Natural killer cell (primary cell): Measurements from ENCODE around the gene PSMB1. TPM values are rescaled to one million over a fixed set of nuclear protein-coding genes. Genes with fewer than 3 reads are reported as not detected.

Source experiments
- ATAC-seq, 3 donors: fragments of 150-1000 bp in 2 of 3; fragments of 200-7000 bp in 1 of 3; cut with Tn5 transposase; 1 replicate in 1 of 3; 2 replicates in 2 of 3; pipeline ENCODE4 v1.10.0; 2021; ENCODE audit warnings: mild to moderate bottlenecking in 2 of 3, moderate library complexity in 2 of 3
- DNase-seq, 2 donors: peaks; one replicate each; pipeline versions ENCODE4 v3.0.0 to v3.0.0-alpha.2; 2013 to 2021; ENCODE audit warnings: mixed read lengths in 1 of 2
- H3K27ac ChIP-seq: one replicate; pipeline ENCODE4 v1.5.1; 2013; ENCODE audit warnings: mild to moderate bottlenecking, low read length
- H3K27me3 ChIP-seq: one replicate; pipeline ENCODE4 v1.6.1; 2013; ENCODE audit warnings: low read length; ENCODE audit not compliant: control insufficient read depth, insufficient read depth
- H3K36me3 ChIP-seq: one replicate; pipeline ENCODE4 v1.6.1; 2013; ENCODE audit warnings: low read length; ENCODE audit not compliant: control insufficient read depth, insufficient read depth
- H3K4me1 ChIP-seq: one replicate; pipeline ENCODE4 v1.6.1; 2013; ENCODE audit warnings: low read length; ENCODE audit not compliant: control insufficient read depth, insufficient read depth
- H3K4me3 ChIP-seq: one replicate; pipeline ENCODE4 v1.5.1; 2013; ENCODE audit warnings: low read length
- H3K9me3 ChIP-seq: one replicate; pipeline ENCODE4 v1.6.1; 2013; ENCODE audit warnings: low read length; ENCODE audit not compliant: control insufficient read depth, insufficient read depth
- H3K27ac Mint-ChIP-seq, 2 donors: one replicate each; pipeline ENCODE4 v1.8.0; 2022; ENCODE audit warnings: mild to moderate bottlenecking in 2 of 2, mixed read lengths in 2 of 2, moderate library complexity in 1 of 2
- H3K27me3 Mint-ChIP-seq, 2 donors: one replicate each; pipeline ENCODE4 v1.8.0; 2022; ENCODE audit warnings: low read depth in 2 of 2, mixed read lengths in 2 of 2
- H3K36me3 Mint-ChIP-seq: one replicate; pipeline ENCODE4 v1.8.0; 2022; ENCODE audit warnings: mixed read lengths
- H3K4me1 Mint-ChIP-seq, 2 donors: one replicate each; pipeline ENCODE4 v1.8.0; 2022; ENCODE audit warnings: mixed read lengths in 2 of 2
- H3K4me3 Mint-ChIP-seq: one replicate; pipeline ENCODE4 v1.8.0; 2022; ENCODE audit warnings: mild to moderate bottlenecking, moderate library complexity, mixed read lengths
- H3K9me3 Mint-ChIP-seq, 2 donors: one replicate each; pipeline ENCODE4 v1.8.0; 2022; ENCODE audit warnings: mixed read lengths in 2 of 2
- WGBS: methylation state at CpG from one replicate; pipeline ENCODE4 v1.1.7; 2013; ENCODE audit warnings: missing lambda C conversion rate; ENCODE audit not compliant: insufficient coverage; 5-methylcytosine and 5-hydroxymethylcytosine counted together
- intact Hi-C: fragments of 100-400 bp; cut with micrococcal nuclease; formaldehyde crosslinking; loops from one replicate; pipeline ENCODE4 v1.14.2; 2022
- total RNA-seq, 4 donors: library from RNA; stranded (reverse); fragments of 120-200 nt in 1 of 4; gene quantifications; one replicate each; pipeline versions ENCODE4 v1.2.3 to v1.2.4, GENCODE V29; 2013 to 2022
- TF ChIP-seq, protein P1 (sequence below): fragments of 200-600 bp; IDR thresholded peaks from one replicate; pipeline ENCODE4 v1.8.0; 2022; ENCODE audit warnings: antibody characterized with exemption

Gene PSMB1
- total RNA-seq, 3 donors from 2014 or later (not counting 1 experiment from before 2014, with no cell fraction given), result 102 to 129 (median 103) TPM

GRCh38 chr6:170583756-170584180 lies 30.7 kb upstream of the PSMB1 start:
- 0% methylated on average over 11 of the region's 12 CpGs for WGBS
- Mint-ChIP-seq H3K36me3 (peaks cover 7% of the 10 kb centered on the region), H3K4me1 (peaks cover 37 to 38% of the 10 kb centered on the region in 2 donors), H3K27ac (peak overlapping the region; percentile 95 to 97), H3K27me3 (peaks cover 3 to 16% of the 10 kb centered on the region in 2 donors), H3K4me3 (peak overlapping the region; percentile 97), H3K9me3 (no peaks in the 10 kb centered on the region)
- H3K4me3 ChIP-seq, result peak overlapping the region; percentile 75
- TF ChIP-seq, protein P1, sequence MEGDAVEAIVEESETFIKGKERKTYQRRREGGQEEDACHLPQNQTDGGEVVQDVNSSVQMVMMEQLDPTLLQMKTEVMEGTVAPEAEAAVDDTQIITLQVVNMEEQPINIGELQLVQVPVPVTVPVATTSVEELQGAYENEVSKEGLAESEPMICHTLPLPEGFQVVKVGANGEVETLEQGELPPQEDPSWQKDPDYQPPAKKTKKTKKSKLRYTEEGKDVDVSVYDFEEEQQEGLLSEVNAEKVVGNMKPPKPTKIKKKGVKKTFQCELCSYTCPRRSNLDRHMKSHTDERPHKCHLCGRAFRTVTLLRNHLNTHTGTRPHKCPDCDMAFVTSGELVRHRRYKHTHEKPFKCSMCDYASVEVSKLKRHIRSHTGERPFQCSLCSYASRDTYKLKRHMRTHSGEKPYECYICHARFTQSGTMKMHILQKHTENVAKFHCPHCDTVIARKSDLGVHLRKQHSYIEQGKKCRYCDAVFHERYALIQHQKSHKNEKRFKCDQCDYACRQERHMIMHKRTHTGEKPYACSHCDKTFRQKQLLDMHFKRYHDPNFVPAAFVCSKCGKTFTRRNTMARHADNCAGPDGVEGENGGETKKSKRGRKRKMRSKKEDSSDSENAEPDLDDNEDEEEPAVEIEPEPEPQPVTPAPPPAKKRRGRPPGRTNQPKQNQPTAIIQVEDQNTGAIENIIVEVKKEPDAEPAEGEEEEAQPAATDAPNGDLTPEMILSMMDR, result no peak
- intact Hi-C loops, result loop anchor here (1.0 kb wide), 2 partner anchors 29 to 881 kb away; partner anchors contain the start of genes C6orf120, TBP and WDR27
- peaks cover 21% of the 10 kb centered on the region for H3K36me3 ChIP-seq
- peaks cover 13% of the 10 kb centered on the region for H3K4me1 ChIP-seq
- no peak for ATAC-seq
- H3K27me3 ChIP-seq, result no peaks in the 10 kb centered on the region
- peak overlapping the region; percentile 49 for H3K27ac ChIP-seq
- no peaks in the 10 kb centered on the region for H3K9me3 ChIP-seq
- DNase-seq, result no peak

- Mint-ChIP-seq H3K9me3 (no peaks in the 10 kb centered on the region), H3K27me3 (no peaks in the 10 kb centered on the region), H3K4me1 (peaks cover 24 to 27% of the 10 kb centered on the region in 2 donors), H3K27ac (peak overlapping the region; percentile 11 to 54), H3K4me3 (no peak overlapping the region), H3K36me3 (peaks cover 11% of the 10 kb centered on the region)
- Histone ChIP-seq H3K4me3 (no peak overlapping the region), H3K4me1 (peaks cover 3% of the 10 kb centered on the region), H3K27me3 (no peaks in the 10 kb centered on the region), H3K9me3 (no peaks in the 10 kb centered on the region), H3K27ac (no peak overlapping the region), H3K36me3 (peaks cover 52% of the 10 kb centered on the region)
- DNase-seq (no peak), ATAC-seq (no peak)
- intact Hi-C loops, result no loop called here
- TF ChIP-seq, protein P1, result no peak
Measured at GRCh38 chr6:170578909-170579308, 25.8 kb upstream of the PSMB1 start.

DNA sequence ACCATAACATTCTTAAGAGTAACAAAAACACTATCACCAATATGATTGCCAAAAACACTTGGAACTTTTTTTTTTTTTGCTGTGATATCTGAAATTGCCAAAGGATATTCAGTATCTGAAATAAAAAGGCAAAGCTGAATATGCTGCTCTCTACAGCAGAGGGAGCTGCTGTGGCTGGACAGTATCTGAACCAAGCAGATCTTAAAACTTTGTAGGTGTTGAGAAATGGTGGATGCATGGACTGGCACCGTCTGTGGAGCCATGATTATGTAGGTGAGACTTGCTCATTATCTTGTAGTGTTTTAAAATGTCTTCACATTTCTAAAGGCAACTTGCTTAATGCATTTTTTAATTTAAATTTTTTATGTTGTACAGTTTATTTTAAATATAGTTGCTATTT lies 22.1 kb upstream of the PSMB1 start:
- WGBS, result 100% methylated on average over 1 of the region's 1 CpG
- H3K36me3 Mint-ChIP-seq, result peaks cover 13% of the 10 kb centered on the region
- H3K4me1 Mint-ChIP-seq, result peaks cover 0 to 8% of the 10 kb centered on the region in 2 donors
- no peak overlapping the region for H3K4me3 Mint-ChIP-seq
- H3K9me3 Mint-ChIP-seq, result no peaks in the 10 kb centered on the region
- no peak overlapping the region for H3K4me3 ChIP-seq
- H3K27me3 ChIP-seq, result no peaks in the 10 kb centered on the region
- no peak overlapping the region for H3K27ac ChIP-seq
- intact Hi-C loops, result no loop called here
- H3K9me3 ChIP-seq, result no peaks in the 10 kb centered on the region
- no peaks in the 10 kb centered on the region for H3K4me1 ChIP-seq
- H3K36me3 ChIP-seq, result peaks cover 67% of the 10 kb centered on the region
- TF ChIP-seq, protein P1, result no peak
- H3K27ac Mint-ChIP-seq, result peak overlapping the region in 1 of 2 donors; percentile 46
- ATAC-seq (no peak), DNase-seq (no peak)
- no peaks in the 10 kb centered on the region for H3K27me3 Mint-ChIP-seq
